Pancreas (tissue), 10 donors: ENCODE measurements around the gene ZSWIM4. TPM values are rescaled to one million over a fixed set of nuclear protein-coding genes. Genes with fewer than 3 reads are reported as not detected.

Experiments
- ATAC-seq, 4 donors: fragments of 200-7000 bp; cut with Tn5 transposase; one replicate each; pipeline versions ENCODE4 v1.8.0 to v1.9.1; 2020; ENCODE audit warnings: mild to moderate bottlenecking in 4 of 4, moderate library complexity in 4 of 4
- DNase-seq, 6 donors: peaks; one replicate each; pipeline ENCODE4 v3.0.0-alpha.2; 2020
- FAIRE-seq: peaks from 2 replicates; lab custom pipeline; 2012; peaks lifted over from hg19 to GRCh38; lab: Jason Lieb, UNC
- H3K27ac ChIP-seq, 4 donors: fragments of 200-600 bp; sonication (generic); 1 replicate in 3 of 4; 2 replicates in 1 of 4; pipeline versions ENCODE4 v1.5.0 to v1.8.0; 2020
- H3K27me3 ChIP-seq, 4 donors: fragments of 200-600 bp; one replicate each; pipeline ENCODE4 v1.8.0; 2021
- H3K36me3 ChIP-seq, 3 donors: fragments of 200-600 bp; sonication (generic) in 1 of 3; one replicate each; pipeline versions ENCODE4 v1.5.0 to v1.8.0; 2020 to 2021
- H3K4me1 ChIP-seq, 3 donors: fragments of 200-600 bp; one replicate each; pipeline ENCODE4 v1.8.0; 2021
- H3K4me3 ChIP-seq, 4 donors: fragments of 200-600 bp; sonication (generic) in 2 of 4; one replicate each; pipeline versions ENCODE4 v1.5.0 to v1.8.0; 2020 to 2021
- H3K9me3 ChIP-seq, 4 donors: fragments of 200-600 bp; one replicate each; pipeline ENCODE4 v1.8.0; 2021
- WGBS, 2 donors: extraction: QIAGEN DNeasy Blood & Tissue Kit; methylation state at CpG; one replicate each; pipeline ENCODE4 v1.1.7; 2013; 5-methylcytosine and 5-hydroxymethylcytosine counted together
- intact Hi-C, 3 donors: fragments of 100-400 bp; cut with DNase I; formaldehyde crosslinking; loops; one replicate each; pipeline versions ENCODE4 v1.11.1 to v1.14.2; 2022
- polyA plus RNA-seq, 2 donors: library from polyadenylated mRNA; stranded (reverse); fragments of 200-250 nt; gene quantifications; one replicate each; pipeline ENCODE4 v1.2.3, GENCODE V29; 2013
- total RNA-seq, 6 donors: library from RNA; stranded (reverse); fragmentation: NEBNext Ultra II Directional in 4 of 6; extraction: Animal tissue kit (Norgen Biotek cat#: 25700) in 4 of 6; gene quantifications; one replicate each; pipeline versions ENCODE4 v1.2.1 to v1.2.4, GENCODE V29; 2021 to 2023
- TF ChIP-seq, protein P1 (sequence below), 4 donors: fragments of 200-600 bp; sonication (generic) in 3 of 4; IDR thresholded peaks; one replicate each; pipeline versions ENCODE4 v1.5.0 to v1.8.0; 2021; ENCODE audit warnings: antibody characterized with exemption in 4 of 4
- donor health status: healthy with polysubstance abuse.
- donor health status: DM: no; HTN: no; CAD: no; lungs with moderate emphysema.
- donor health status: DM: no; HTN: no; CAD: no.
- donor health status: control.
- donor health status: control.
- donor health status: Bipolar disorder and iron deficiency.
- donor health status: DM: yes; HTN: yes; CAD: no.
- donor health status: DM: no; HTN: no; CAD: no.
- donor health status: DM: no; HTN: no; CAD: no.
- donor health status: DM: yes; HTN: yes; CAD: no.

Gene ZSWIM4
- total and polyA plus RNA-seq, 8 donors = 1.9 to 9.3 (median 3.9) TPM

GRCh38 chr19:13834244-13835069, 39.2 kb downstream of the ZSWIM4 start:
- DNase-seq (peak in 1 of 6 donors; percentile 19), ATAC-seq (no peak), FAIRE-seq (no peak)
- peaks cover 0 to 20% (median 0%) of the 10 kb centered on the region in 3 donors for H3K36me3 ChIP-seq
- intact Hi-C loops = no loop called here
- H3K4me3 ChIP-seq = peak overlapping the region in 1 of 4 donors; percentile 26
- WGBS, 2 donors = 67 to 73% methylated on average over 14 of the region's 14 CpGs
- H3K9me3 ChIP-seq = no peaks in the 10 kb centered on the region
- TF ChIP-seq, protein P1, sequence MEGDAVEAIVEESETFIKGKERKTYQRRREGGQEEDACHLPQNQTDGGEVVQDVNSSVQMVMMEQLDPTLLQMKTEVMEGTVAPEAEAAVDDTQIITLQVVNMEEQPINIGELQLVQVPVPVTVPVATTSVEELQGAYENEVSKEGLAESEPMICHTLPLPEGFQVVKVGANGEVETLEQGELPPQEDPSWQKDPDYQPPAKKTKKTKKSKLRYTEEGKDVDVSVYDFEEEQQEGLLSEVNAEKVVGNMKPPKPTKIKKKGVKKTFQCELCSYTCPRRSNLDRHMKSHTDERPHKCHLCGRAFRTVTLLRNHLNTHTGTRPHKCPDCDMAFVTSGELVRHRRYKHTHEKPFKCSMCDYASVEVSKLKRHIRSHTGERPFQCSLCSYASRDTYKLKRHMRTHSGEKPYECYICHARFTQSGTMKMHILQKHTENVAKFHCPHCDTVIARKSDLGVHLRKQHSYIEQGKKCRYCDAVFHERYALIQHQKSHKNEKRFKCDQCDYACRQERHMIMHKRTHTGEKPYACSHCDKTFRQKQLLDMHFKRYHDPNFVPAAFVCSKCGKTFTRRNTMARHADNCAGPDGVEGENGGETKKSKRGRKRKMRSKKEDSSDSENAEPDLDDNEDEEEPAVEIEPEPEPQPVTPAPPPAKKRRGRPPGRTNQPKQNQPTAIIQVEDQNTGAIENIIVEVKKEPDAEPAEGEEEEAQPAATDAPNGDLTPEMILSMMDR (IDR thresholded peaks at IDR 0.05) = no peak
- no peaks in the 10 kb centered on the region for H3K27me3 ChIP-seq
- H3K4me1 ChIP-seq = peaks cover 0 to 22% (median 0%) of the 10 kb centered on the region in 3 donors
- H3K27ac ChIP-seq = peak overlapping the region in 3 of 4 donors; percentile 20 to 72 (median 57)

DNA sequence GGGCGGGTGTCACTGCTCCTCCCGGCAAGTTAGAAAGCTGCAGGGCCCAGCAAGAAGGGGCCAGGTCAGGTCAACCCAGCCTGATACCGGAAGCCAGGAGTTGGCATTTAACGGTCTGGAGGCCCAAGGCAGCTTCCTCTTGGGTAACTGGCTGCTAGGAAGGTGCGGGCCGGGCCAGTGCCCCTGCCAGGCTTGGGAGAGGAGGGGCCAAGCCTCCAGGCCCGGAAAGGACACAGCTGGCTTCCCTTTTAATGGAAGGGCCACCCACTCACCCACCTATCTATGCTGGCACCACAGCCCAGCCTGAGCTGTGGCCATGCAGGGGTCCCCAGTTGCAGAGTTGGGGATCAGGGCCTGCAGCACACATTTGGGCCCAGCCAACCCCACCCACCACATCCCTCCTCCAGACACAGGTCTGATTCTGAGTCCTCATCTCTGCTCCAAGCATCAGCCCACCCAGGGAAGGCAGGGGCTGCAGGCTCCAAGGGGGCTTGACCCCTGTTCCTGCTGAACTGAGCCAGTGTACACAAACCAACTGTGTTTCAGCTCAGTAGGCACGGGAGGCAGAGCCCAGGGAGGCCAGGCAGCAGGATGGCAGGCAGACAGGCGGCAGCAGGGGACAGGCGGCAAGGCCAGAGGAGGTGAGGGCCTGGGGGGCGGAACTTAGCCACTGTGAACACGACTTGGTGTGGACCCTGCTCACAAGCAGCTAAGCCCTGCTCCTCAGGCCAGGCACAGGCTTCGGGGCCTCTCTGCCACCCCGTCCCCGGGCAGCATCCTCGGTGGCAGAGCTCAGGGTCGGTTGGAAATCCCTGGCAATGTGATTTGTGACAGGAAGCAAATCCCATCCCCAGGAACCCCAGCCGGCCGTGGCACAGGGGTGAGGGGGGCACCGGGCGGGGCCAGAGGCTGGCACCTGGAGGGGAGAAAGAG, 40.8 kb downstream of the ZSWIM4 start:
- H3K27ac ChIP-seq = peak overlapping the region in 2 of 4 donors; percentile 53 to 74
- WGBS, 2 donors = 77 to 78% methylated on average over 18 to 21 of the region's 21 CpGs
- no peaks in the 10 kb centered on the region for H3K27me3 ChIP-seq
- TF ChIP-seq, protein P1 (IDR thresholded peaks at IDR 0.05) = no peak
- peak overlapping the region in 1 of 4 donors; percentile 3 for H3K4me3 ChIP-seq
- H3K36me3 ChIP-seq = peaks cover 0 to 11% (median 0%) of the 10 kb centered on the region in 3 donors
- ATAC-seq = no peak
- DNase-seq = peak in 1 of 6 donors; percentile 24
- intact Hi-C loops = no loop called here
- FAIRE-seq = no peak
- H3K9me3 ChIP-seq = no peaks in the 10 kb centered on the region
- H3K4me1 ChIP-seq = peaks cover 0 to 25% (median 0%) of the 10 kb centered on the region in 3 donors

DNA sequence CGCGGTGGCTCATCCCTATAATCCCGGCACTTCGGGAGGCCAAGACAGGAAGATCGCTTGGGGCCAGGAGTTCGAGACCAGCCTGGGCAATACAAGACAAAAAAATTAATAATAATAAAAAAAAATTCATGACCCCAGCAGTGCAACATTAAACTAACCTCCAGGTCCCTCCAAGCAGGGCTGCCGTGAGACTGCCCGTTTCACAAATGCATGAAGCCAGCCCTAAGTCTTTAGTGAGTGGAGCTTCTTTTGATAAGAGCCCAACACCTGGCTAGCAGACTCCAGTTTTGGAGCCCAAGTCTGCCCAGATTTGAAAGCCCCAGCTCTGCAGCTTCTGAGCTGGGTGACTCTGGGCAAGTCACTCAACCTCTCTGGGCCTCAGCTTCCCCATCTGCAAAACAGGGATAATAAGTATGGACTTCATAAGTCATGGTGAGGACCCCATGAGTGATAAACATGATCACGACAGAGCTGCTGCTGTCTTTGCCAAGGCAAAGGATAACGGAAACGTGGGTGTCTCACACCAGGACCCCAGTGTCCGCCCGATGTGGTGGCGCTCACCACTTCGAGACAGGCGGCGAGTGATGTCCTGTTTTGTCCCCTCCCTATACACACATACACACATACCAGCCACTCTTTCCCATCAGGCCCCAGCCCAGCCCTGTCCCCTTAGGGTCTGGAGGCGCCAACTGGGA, 43.3 kb downstream of the ZSWIM4 start:
- H3K36me3 ChIP-seq = peaks cover 0 to 11% (median 0%) of the 10 kb centered on the region in 3 donors
- no peak for ATAC-seq
- intact Hi-C loops = no loop called here
- DNase-seq = no peak
- TF ChIP-seq, protein P1 (IDR thresholded peaks at IDR 0.05) = no peak
- no peak for FAIRE-seq
- no peaks in the 10 kb centered on the region for H3K27me3 ChIP-seq
- peak overlapping the region; percentile 33 to 97 (median 85) for H3K27ac ChIP-seq
- no peaks in the 10 kb centered on the region for H3K9me3 ChIP-seq
- peak overlapping the region in 2 of 4 donors; percentile 92 to 97 for H3K4me3 ChIP-seq
- WGBS, 2 donors = 79 to 83% methylated on average over 18 of the region's 18 CpGs
- H3K4me1 ChIP-seq = peaks cover 6 to 27% (median 6%) of the 10 kb centered on the region in 3 donors

GRCh38 chr19:13839130-13839937, 44.1 kb downstream of the ZSWIM4 start:
- ATAC-seq = peak; percentile 14 to 57 (median 49)
- Histone ChIP-seq H3K36me3 (peaks cover 0 to 11% (median 0%) of the 10 kb centered on the region in 3 donors), H3K9me3 (no peaks in the 10 kb centered on the region), H3K27ac (peak overlapping the region; percentile 33 to 97 (median 85)), H3K4me1 (peaks cover 6 to 27% (median 8%) of the 10 kb centered on the region in 3 donors), H3K27me3 (no peaks in the 10 kb centered on the region), H3K4me3 (peak overlapping the region in 3 of 4 donors; percentile 11 to 97 (median 92))
- DNase-seq = peak; percentile 64 to 86 (median 75)
- intact Hi-C loops = no loop called here
- FAIRE-seq = no peak
- 42 to 55% methylated on average over 35 to 36 of the region's 36 CpGs for WGBS, 2 donors
- TF ChIP-seq, protein P1 (IDR thresholded peaks at IDR 0.05) = no peak
